Loucy (cell line): ENCODE results near the gene PDGFC.

ENCODE experiments used
- H2AFZ ChIP-seq: fragments of 200-600 bp; sonication (generic); 2 replicates; pipeline ENCODE4 v1.6.0; 2016; ENCODE audit warnings: antibody characterized with exemption, mild to moderate bottlenecking, low read length, moderate library complexity
- H3F3A ChIP-seq: fragments of 200-600 bp; 2 replicates; pipeline ENCODE4 v1.6.0; 2016; ENCODE audit warnings: antibody characterized with exemption, low read depth, mild to moderate bottlenecking
- H3K27me3 ChIP-seq: fragments of 200-600 bp; sonication (generic); 2 replicates; pipeline ENCODE4 v1.6.1; 2014; ENCODE audit warnings: low read length, mild to moderate bottlenecking; ENCODE audit not compliant: insufficient read depth, poor library complexity, severe bottlenecking
- H3K36me3 ChIP-seq: fragments of 200-600 bp; sonication (generic); 2 replicates; pipeline ENCODE4 v1.6.1; 2016; ENCODE audit warnings: low read length; ENCODE audit not compliant: insufficient read depth
- H3K4me1 ChIP-seq: fragments of 200-600 bp; sonication (generic); 2 replicates; pipeline ENCODE4 v1.5.1; 2014; ENCODE audit warnings: low read length, mild to moderate bottlenecking; ENCODE audit not compliant: insufficient read depth, poor library complexity, severe bottlenecking
- H3K4me2 ChIP-seq: fragments of 200-600 bp; sonication (generic); 2 replicates; pipeline ENCODE4 v1.6.0; 2014; ENCODE audit warnings: antibody characterized with exemption, low read length, low read depth, mild to moderate bottlenecking; ENCODE audit not compliant: poor library complexity, severe bottlenecking
- H3K4me3 ChIP-seq: fragments of 200-600 bp; sonication (generic); 2 replicates; pipeline ENCODE4 v1.5.1; 2014; ENCODE audit warnings: low read length, mild to moderate bottlenecking, mixed read lengths; ENCODE audit not compliant: poor library complexity, severe bottlenecking
- H3K79me2 ChIP-seq: fragments of 200-600 bp; sonication (generic); 2 replicates; pipeline ENCODE4 v1.6.1; 2014; ENCODE audit warnings: low read length; ENCODE audit not compliant: insufficient read depth
- H3K9ac ChIP-seq: fragments of 200-600 bp; sonication (generic); 2 replicates; pipeline ENCODE4 v1.6.0; 2014; ENCODE audit warnings: mild to moderate bottlenecking, low read depth, low read length, moderate library complexity; ENCODE audit not compliant: poor library complexity, severe bottlenecking
- H3K9me2 ChIP-seq: fragments of 200-600 bp; sonication (generic); replicated peaks from 2 replicates; pipeline ENCODE4 v1.6.1; 2016; ENCODE audit warnings: low read depth, low read length, mixed read lengths
- H3K9me3 ChIP-seq: fragments of 200-600 bp; sonication (generic); 2 replicates; pipeline ENCODE4 v1.6.1; 2014; ENCODE audit warnings: mild to moderate bottlenecking, antibody characterized with exemption, low read length, low read depth; ENCODE audit not compliant: insufficient read depth
- H4K20me1 ChIP-seq: fragments of 200-600 bp; sonication (generic); 2 replicates; pipeline ENCODE4 v1.6.0; 2014; ENCODE audit warnings: antibody characterized with exemption, low read length, mild to moderate bottlenecking; ENCODE audit not compliant: insufficient read depth, poor library complexity, severe bottlenecking
- CTCF ChIP-seq: fragments of 200-600 bp; sonication (generic); conservative IDR thresholded peaks from 2 replicates; pipeline ENCODE4 v1.5.1; 2014; ENCODE audit warnings: mild to moderate bottlenecking, antibody characterized with exemption, low read length
- EZH2phosphoT487 ChIP-seq: fragments of 200-600 bp; IDR thresholded peaks from 2 replicates; pipeline ENCODE4 v1.6.1; 2018; ENCODE audit warnings: antibody characterized with exemption, mild to moderate bottlenecking, moderate library complexity, borderline replicate concordance

Gene PDGFC

GRCh38 chr4:156746111-156746510 lies 225.5 kb downstream of the PDGFC start:
- Histone ChIP-seq H2AFZ (no peak overlapping the region), H3K4me2 (no peak overlapping the region), H4K20me1 (no peaks in the 10 kb centered on the region), H3K79me2 (no peaks in the 10 kb centered on the region), H3K9me2 (no peaks in the 10 kb centered on the region), H3F3A (no peaks in the 10 kb centered on the region), H3K4me3 (no peak overlapping the region), H3K9ac (no peak overlapping the region), H3K27me3 (no peaks in the 10 kb centered on the region), H3K4me1 (no peaks in the 10 kb centered on the region), H3K9me3 (no peaks in the 10 kb centered on the region), H3K36me3 (no peaks in the 10 kb centered on the region)
- TF ChIP-seq EZH2phosphoT487, result no peak
- no peak for TF ChIP-seq CTCF

GRCh38 chr4:156738766-156739165 lies 232.8 kb downstream of the PDGFC start:
- H3K27me3 ChIP-seq, result no peaks in the 10 kb centered on the region
- no peaks in the 10 kb centered on the region for H3F3A ChIP-seq
- H4K20me1 ChIP-seq, result no peaks in the 10 kb centered on the region
- H2AFZ ChIP-seq, result no peak overlapping the region
- H3K9me3 ChIP-seq, result no peaks in the 10 kb centered on the region
- no peaks in the 10 kb centered on the region for H3K4me1 ChIP-seq
- no peaks in the 10 kb centered on the region for H3K9me2 ChIP-seq
- H3K4me3 ChIP-seq, result no peak overlapping the region
- H3K79me2 ChIP-seq, result no peaks in the 10 kb centered on the region
- no peaks in the 10 kb centered on the region for H3K36me3 ChIP-seq
- no peak overlapping the region for H3K4me2 ChIP-seq
- H3K9ac ChIP-seq, result no peak overlapping the region
- TF ChIP-seq EZH2phosphoT487 (no peak), CTCF (no peak)

GRCh38 chr4:156734965-156735895 lies 236.4 kb downstream of the PDGFC start:
- H3K4me2 ChIP-seq, result no peak overlapping the region
- no peak overlapping the region for H2AFZ ChIP-seq

More at GRCh38 chr4:156734965-156735895, 236.4 kb downstream of the PDGFC start:
- Histone ChIP-seq H3K27me3 (no peaks in the 10 kb centered on the region), H3K9me3 (0 out of 2 replicates have a peak, but pooled peaks cover 4% of the 10 kb centered on the region), H3F3A (no peaks in the 10 kb centered on the region), H3K9ac (no peak overlapping the region), H3K36me3 (no peaks in the 10 kb centered on the region), H3K4me3 (no peak overlapping the region), H3K9me2 (no peaks in the 10 kb centered on the region), H4K20me1 (no peaks in the 10 kb centered on the region), H3K4me1 (no peaks in the 10 kb centered on the region), H3K79me2 (no peaks in the 10 kb centered on the region)
- TF ChIP-seq EZH2phosphoT487, result no peak
- no peak for TF ChIP-seq CTCF
